ENCODE results near the gene SPOCK1.

Gene SPOCK1

GRCh38 chr5:137215261-137215660 is 283.9 kb downstream of the SPOCK1 start:
- TF ChIP-seq, protein P1, sequence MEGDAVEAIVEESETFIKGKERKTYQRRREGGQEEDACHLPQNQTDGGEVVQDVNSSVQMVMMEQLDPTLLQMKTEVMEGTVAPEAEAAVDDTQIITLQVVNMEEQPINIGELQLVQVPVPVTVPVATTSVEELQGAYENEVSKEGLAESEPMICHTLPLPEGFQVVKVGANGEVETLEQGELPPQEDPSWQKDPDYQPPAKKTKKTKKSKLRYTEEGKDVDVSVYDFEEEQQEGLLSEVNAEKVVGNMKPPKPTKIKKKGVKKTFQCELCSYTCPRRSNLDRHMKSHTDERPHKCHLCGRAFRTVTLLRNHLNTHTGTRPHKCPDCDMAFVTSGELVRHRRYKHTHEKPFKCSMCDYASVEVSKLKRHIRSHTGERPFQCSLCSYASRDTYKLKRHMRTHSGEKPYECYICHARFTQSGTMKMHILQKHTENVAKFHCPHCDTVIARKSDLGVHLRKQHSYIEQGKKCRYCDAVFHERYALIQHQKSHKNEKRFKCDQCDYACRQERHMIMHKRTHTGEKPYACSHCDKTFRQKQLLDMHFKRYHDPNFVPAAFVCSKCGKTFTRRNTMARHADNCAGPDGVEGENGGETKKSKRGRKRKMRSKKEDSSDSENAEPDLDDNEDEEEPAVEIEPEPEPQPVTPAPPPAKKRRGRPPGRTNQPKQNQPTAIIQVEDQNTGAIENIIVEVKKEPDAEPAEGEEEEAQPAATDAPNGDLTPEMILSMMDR (IDR thresholded peaks at IDR 0.05; ENCODE audit: borderline replicate concordance, insufficient read depth, low read depth, low read length): no peak
- no peak overlapping the region for H3K4me3 ChIP-seq (ENCODE audit: low read depth, low read length)

DNA sequence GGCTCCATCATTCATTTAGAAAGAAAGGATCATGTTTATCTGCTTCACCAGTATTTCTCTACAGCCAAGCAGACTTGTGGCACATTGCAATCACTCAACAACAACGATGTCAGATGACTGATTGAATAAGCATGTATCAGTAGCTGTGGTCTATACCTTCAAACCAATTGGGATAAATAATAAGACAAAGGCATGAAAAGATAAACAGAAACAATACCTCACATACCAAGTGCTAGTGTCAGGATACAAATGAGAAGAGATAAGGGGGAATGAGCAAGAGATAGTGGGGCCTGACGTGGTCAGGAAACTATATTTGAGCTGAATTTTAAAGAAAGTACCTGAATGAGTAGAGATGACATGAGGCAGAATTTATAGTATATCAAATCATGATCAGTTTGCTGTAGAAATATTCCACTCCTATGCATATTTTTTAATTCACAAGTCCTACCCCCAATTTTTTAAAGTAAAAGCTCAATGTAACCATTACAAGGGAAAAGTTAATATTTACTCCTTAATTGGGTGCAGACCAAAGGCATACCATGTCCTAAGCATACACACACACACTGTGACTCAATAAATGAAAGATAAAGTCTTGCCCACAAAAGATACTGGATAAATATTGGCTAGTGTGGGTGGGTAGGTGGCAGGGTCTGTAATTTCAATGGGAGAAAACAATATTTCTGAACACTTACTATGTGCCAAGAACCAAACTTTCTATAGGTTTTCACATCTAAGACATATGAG is 284.5 kb downstream of the SPOCK1 start:
- TF ChIP-seq, protein P1 (IDR thresholded peaks at IDR 0.05; ENCODE audit: borderline replicate concordance, insufficient read depth, low read depth, low read length): no peak
- no peak overlapping the region for H3K4me3 ChIP-seq (ENCODE audit: low read depth, low read length)

DNA sequence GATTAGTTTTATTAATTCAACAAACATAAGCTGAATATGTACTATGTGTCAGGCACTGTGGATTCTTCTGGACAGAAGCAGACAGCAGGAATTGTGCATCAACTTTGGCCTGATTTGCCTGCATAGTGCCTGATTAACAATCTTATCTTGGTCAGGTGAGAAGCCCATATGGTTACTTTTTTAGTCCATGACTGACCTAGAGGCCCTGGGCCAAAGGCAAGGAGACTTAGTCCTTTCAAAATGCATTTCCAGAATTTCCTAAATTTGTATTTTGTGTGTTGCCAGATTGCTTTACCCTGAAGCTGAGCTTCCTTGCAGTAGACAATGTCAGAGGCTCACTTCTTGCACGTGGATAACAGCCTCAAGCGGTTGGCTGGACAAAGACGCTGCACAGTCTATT is 286.7 kb downstream of the SPOCK1 start:
- H3K4me3 ChIP-seq (ENCODE audit: low read depth, low read length): no peak overlapping the region
- TF ChIP-seq, protein P1 (IDR thresholded peaks at IDR 0.05; ENCODE audit: borderline replicate concordance, insufficient read depth, low read depth, low read length): no peak

GRCh38 chr5:137209232-137209809 is 289.8 kb downstream of the SPOCK1 start:
- no peak overlapping the region for H3K4me3 ChIP-seq (ENCODE audit: low read depth, low read length)
- TF ChIP-seq, protein P1 (IDR thresholded peaks at IDR 0.05; ENCODE audit: borderline replicate concordance, insufficient read depth, low read depth, low read length): no peak

GRCh38 chr5:137207023-137207760 is 291.9 kb downstream of the SPOCK1 start:
- TF ChIP-seq, protein P1 (IDR thresholded peaks at IDR 0.05; ENCODE audit: borderline replicate concordance, insufficient read depth, low read depth, low read length): no peak

DNA sequence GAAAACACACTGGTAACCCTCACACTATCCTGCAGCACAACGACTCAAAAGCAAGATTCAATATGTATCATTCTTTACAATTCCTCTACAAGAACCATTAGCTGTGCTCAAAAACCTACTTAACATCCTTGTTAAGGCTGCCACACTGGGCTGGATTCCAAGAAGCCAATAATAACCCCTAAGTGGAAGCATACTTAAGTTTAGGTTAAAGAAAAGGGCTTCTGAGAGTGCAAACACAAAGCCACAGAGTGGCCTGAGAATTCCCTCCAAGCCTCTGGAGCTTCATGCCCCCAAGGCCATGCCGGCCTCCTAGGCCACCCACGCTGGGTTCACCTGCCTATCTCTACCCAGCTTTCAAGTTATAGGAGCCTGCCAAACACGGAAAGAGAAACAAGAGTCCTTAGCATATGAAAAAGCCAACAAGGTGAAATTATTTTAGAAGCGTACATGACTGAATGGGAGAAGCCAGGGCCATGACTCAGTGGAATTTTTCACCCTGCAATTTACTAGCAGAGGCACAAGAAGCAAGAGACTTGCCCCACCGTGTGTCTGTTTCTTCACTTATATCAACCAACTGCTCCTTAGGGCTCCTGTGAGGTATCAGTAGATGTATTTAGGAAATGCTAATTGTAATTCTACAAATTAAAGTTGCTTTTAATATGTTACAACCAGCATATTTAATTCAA is 293.0 kb downstream of the SPOCK1 start:
- TF ChIP-seq, protein P1 (IDR thresholded peaks at IDR 0.05; ENCODE audit: borderline replicate concordance, insufficient read depth, low read depth, low read length): no peak
- H3K4me3 ChIP-seq (ENCODE audit: low read depth, low read length): no peak overlapping the region

More at GRCh38 chr5:137207023-137207760, 291.9 kb downstream of the SPOCK1 start:
- no peak overlapping the region for H3K4me3 ChIP-seq (ENCODE audit: low read depth, low read length)

All from GM12875 (cell line).